HG03342 (cell line): Measurements from ENCODE around the gene DNAJB12.
"Not testable (repeated sequence)": the region's sequence is repeated elsewhere in the genome, so short reads cannot be mapped to it uniquely, and the experiment has no call there.

Source experiments
- ATAC-seq: cut with Tn5 transposase; IDR thresholded peaks from one replicate; pipeline ENCODE4 v1.9.1; 2021; ENCODE audit warnings: mild to moderate bottlenecking, moderate library complexity; ENCODE audit not compliant: unreplicated experiment

The DNAJB12 gene

DNA sequence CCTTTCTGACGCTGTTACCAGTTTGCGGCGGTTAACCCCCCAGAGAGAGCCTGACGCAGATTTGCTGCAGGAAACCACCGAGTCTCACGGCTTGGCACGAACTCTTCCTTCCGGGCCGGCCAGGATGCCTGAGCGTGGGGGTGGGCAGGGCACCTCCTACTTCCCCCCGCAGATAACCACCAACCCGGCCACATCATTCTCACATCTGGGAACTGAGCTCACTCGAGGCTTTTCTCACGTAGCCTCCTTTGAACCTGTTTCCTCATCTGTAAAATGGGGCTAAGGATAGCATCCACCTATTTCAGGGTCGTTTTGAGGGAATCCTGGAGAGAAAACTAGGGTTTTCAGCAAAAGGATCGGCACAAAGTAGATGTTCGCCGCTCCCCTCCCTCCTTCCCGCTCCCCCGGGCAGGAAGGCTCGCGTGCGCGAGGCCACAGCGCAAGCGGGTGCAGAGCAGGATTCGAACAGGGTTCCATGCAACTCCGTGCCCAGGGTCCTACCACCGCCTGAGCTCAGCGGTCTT lies 57.4 kb downstream of the DNAJB12 start:
- peak; percentile 57 for ATAC-seq

DNA sequence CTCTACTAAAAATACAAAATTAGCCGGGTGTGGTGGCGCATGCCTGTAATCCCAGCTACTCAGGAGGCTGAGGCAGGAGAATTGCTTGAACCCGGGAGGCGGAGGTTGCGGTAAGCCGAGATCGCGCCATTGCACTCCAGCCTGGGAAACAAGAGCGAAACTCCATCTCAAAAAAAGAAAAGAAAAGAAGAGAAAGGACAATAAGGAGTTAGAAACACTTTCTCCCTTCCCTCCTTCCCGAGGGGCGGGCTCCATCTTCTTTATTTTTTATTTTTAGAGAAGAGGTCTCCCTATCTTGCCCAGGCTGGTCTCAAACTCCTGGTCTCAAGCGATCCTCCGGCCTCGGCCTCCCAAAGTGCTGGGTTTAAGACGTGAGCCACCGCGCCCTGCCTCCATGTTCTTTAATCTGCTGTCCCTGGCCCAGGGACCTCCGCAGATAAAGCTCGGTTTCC lies 57.9 kb downstream of the DNAJB12 start:
- not testable (repeated sequence) for ATAC-seq

DNA sequence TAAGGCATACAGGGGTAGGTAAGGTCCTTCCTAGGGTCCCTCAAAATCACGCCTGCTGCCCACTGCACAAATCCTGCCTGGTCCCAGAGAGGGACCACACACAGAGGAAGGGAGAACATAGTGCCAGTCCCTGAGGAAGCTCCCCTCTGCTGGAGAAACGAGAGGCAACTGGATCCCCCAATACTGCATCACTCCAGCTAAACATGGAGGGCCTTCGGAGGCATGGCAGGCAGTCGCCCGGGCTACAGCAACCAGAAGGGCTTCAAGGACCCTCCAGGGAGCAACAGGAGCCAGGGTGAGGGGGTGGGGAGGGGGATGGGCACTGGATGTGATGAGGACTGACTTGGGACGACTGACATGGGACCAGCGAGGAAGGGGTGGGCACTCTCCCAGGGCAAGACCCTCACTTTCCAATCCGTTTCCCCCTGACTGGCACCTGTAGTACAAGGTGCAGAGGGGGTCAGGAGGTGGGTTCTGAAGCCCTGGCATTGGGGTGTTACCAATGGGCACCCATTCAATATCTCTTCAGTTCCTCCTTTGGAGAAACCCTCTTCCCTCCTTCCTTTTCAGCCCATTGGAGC lies 59.3 kb downstream of the DNAJB12 start:
- ATAC-seq: no peak

DNA sequence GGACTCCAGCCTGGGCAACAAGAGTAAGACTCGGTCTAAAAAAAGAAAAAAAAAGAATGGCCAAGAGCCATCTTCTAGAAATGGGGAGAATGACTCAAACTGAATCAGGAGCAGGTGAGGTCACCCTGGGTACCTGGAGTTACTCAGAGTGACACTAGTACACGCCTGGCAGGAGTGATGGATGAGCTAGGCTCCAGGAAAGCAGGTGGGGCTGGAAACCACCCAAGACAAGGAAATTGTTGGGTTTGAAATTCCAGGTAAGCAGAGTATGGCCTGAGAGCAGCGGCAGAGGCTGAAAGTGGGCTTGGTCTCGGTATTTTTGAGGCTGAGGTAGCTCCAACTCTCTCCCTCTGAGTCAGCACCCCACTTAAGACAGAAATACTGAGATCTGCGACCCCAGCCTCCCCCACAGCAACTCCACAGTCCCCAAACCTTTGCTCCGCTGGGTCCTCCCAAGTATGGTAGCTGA lies 62.5 kb downstream of the DNAJB12 start:
- no peak for ATAC-seq

DNA sequence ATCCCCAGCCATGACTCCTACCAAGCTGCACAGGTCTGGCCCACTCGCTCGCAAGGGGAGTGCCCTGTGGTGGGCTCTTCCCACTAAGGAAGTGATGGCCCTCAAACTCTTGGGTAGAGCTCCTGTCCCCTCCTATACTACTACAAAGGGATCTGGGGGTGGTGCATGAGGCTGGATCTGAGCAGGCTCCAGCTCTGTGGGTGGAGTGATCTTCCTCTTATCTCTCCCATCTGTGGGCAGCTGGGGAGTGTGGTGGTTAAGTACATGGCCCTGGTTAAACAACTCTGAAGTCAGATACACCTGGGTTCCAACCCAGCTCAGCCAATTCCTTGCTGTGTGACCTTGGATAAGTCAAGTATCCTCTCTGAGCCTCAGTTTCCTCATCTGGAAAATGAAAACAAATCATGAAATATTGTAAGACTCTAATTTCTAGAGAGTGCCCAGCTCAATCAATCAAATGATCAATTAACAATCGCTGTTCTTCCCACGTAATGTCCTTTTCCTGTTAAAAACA lies 63.6 kb downstream of the DNAJB12 start:
- no peak for ATAC-seq

DNA sequence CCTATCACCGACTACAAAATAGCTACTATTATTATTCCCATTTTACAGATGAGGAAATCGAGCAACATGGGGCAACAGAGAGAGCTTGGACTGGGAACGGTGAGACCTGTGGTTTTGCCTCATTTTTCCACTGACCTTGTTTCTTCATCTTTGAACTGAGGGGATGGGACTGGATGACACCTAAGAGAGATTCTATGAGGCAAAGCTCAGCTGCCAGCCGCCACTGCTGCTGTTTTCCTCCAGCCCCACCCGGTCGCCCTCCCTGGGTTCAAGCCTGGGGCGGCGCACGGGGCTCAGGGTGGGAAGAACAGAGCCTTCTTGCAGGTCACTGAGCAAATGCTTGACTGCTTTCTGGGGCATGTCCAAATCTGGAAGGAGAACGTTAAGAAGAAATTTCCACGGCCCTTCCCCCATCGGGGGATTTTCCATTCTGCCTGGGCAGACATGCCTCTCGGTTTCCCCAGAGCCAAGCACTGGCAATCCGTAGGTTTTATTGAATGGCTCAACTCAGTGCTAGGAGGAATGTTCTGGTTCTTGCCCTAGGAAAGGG lies 68.7 kb downstream of the DNAJB12 start:
- no peak for ATAC-seq

DNA sequence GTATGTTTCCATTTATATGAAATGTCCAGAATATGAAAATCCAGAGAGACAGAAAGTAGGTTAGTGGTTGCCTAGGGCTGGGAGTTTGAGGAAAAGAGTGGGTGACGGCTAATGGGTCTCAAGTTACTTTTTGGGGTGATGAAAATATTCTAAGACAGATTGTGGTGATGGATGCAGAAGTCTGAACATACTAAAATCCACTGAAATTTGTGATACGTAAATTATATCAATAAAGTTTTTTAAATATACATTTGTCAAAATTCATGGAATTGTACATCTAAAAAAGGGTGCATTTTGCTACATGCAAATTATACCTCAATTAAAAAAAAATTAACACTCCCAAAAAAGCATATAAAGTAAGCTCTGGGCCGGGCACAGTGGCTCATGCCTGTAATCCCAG lies 71.6 kb downstream of the DNAJB12 start:
- ATAC-seq: no peak
